HEK293 (cell line): ENCODE results near the gene POTEC.

Experiments
- CTCF ChIP-seq: fragments of 450-650 bp; formaldehyde crosslinking; IDR thresholded peaks from 2 replicates; pipeline ENCODE4 v1.5.1; 2016; ENCODE audit warnings: missing biosample characterization, missing genetic modification characterization
- PATZ1 ChIP-seq: fragments of 450-650 bp; formaldehyde crosslinking; IDR thresholded peaks from 2 replicates; pipeline ENCODE4 v1.5.1; 2016; ENCODE audit warnings: missing biosample characterization, missing genetic modification characterization
- PRDM4 ChIP-seq: fragments of 450-650 bp; formaldehyde crosslinking; IDR thresholded peaks from 2 replicates; pipeline ENCODE4 v1.5.1; 2017; ENCODE audit warnings: missing biosample characterization, missing genetic modification characterization
- REST ChIP-seq: fragments of 450-650 bp; formaldehyde crosslinking; IDR thresholded peaks from 2 replicates; pipeline ENCODE4 v1.5.1; 2016; ENCODE audit warnings: missing biosample characterization, missing genetic modification characterization
- ZNF24 ChIP-seq: fragments of 450-650 bp; formaldehyde crosslinking; IDR thresholded peaks from 2 replicates; pipeline ENCODE4 v1.5.1; 2016; ENCODE audit warnings: missing biosample characterization, missing genetic modification characterization
- ZNF433 ChIP-seq: fragments of 450-650 bp; formaldehyde crosslinking; IDR thresholded peaks from 2 replicates; pipeline ENCODE4 v1.5.1; 2016; ENCODE audit warnings: missing biosample characterization, missing genetic modification characterization, low read depth
- ZNF670 ChIP-seq: fragments of 450-650 bp; formaldehyde crosslinking; IDR thresholded peaks from 2 replicates; pipeline ENCODE4 v1.5.1; 2016; ENCODE audit warnings: missing biosample characterization, missing genetic modification characterization, low read depth
- ZSCAN16 ChIP-seq: fragments of 450-650 bp; formaldehyde crosslinking; IDR thresholded peaks from 2 replicates; pipeline ENCODE4 v1.5.1; 2016; ENCODE audit warnings: missing biosample characterization, missing genetic modification characterization

- no peak for TF ChIP-seq CTCF (tag by site-specific recombination)
- no peak for TF ChIP-seq PRDM4 (tag by site-specific recombination)
- TF ChIP-seq ZNF670 (tag by site-specific recombination), result no peak
- TF ChIP-seq ZNF24, result no peak
- TF ChIP-seq ZSCAN16 (tag by site-specific recombination), result no peak
- no peak for TF ChIP-seq ZNF433 (tag by site-specific recombination)
- TF ChIP-seq REST (tag by site-specific recombination), result no peak
- no peak for TF ChIP-seq PATZ1 (tag by site-specific recombination)
Observed at GRCh38 chr18:14577971-14578370, 34.6 kb upstream of the POTEC start.
